Skeletal muscle cell (primary cell): ENCODE results near the gene FOXP1.
"Not testable (repeated sequence)": the region's sequence is repeated elsewhere in the genome, so short reads cannot be mapped to it uniquely, and the experiment has no call there.

Experiments used
- DNase-seq: peaks from one replicate; pipeline ENCODE4 v3.0.0-alpha.2; 2010; ENCODE audit warnings: low read depth
- H3K4me3 ChIP-seq: 2 replicates; pipeline ENCODE4 v1.5.1; 2011; ENCODE audit warnings: low read depth, mild to moderate bottlenecking, control low read depth, low read length, moderate library complexity

Gene FOXP1

DNA sequence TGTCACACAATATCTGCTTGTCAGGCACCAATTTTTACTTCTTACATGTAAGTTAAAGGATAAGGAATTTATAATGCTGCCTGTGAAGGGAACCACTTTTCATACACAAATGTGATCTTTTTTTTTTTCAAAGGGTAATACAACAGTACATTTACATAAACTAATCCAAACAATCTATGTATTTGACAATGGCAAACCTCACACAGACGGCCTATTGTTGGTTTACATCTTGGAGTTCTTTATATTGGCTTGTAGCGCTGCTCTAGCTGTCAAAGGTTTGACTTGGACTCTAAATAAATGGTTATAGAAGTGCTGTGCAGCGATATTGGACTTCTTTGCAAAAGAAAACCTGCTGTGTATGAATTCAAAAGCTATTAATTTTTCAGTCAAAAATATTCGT, 598.0 kb downstream of the FOXP1 start:
- H3K4me3 ChIP-seq: no peak overlapping the region
- no peak for DNase-seq

DNA sequence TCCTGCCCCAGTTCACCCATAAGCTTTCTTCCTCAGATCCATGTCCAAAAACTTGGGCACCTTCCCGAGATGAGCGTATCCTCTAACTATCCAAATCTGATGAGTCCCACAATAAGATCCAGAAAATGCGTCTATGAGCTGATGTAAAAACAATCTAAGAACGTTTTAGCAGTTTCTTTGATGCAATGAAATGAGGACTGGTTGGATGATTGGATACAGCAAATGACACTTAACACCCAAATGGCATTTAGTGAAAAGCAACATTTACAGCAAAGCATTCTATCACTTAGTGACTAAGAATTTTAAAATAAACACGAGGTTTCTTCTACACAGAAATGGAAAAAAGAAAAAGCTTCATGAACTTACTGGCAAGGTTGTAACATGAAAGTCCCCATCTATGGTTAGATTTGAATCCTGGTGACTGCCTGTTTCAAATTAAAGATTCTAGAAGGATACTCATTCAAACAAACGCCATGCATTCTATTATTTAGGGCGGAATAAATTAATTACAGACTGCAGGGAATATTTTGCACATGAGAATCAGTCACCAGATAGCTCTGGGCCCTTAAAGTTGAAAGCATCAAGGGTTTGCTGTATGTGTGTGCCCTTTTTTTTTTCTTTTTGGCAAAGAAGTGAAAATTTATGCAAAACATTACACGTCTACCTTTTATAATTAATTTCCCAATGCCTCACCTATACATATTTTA, 598.6 kb downstream of the FOXP1 start:
- DNase-seq: no peak
- H3K4me3 ChIP-seq: no peak overlapping the region

- H3K4me3 ChIP-seq: no peak overlapping the region
- DNase-seq: peak; percentile 73
Measured at GRCh38 chr3:70982700-70983140, 600.8 kb downstream of the FOXP1 start.

GRCh38 chr3:70982284-70982683, 601.2 kb downstream of the FOXP1 start:
- DNase-seq: no peak
- no peak overlapping the region for H3K4me3 ChIP-seq

GRCh38 chr3:70981231-70981880, 602.2 kb downstream of the FOXP1 start:
- no peak for DNase-seq
- no peak overlapping the region for H3K4me3 ChIP-seq

GRCh38 chr3:70980646-70981170, 602.8 kb downstream of the FOXP1 start:
- no peak overlapping the region for H3K4me3 ChIP-seq
- DNase-seq: no peak

DNA sequence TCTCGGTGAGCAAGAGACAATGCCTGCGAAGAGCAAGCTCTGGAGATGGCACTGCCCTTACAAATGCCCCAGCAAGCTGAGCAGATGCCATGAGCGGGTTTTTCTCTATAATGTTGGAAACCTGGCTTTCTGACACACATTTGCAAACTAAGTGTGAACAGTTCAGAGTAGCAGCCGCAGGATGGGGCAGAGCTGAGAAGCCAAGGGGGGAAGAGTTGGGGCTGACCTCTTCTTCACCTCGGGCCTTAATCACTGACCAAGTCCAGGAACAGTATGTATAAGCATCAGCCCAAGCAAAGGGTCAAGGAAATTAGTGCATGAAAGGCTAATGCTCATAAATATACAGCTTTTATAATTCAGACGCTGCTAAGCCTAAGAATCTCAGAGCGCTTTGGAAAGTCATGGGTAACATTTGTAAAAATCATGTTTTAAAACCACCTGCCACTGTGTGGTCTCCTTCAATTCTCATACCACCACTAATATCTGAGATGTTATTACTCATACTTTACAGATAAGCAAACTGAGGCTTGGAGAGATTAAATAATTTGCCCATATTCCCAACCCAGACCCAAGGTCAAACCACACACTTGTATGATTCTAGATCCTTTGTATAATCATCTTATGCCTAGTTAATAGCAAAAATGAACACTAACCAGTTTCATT, 603.4 kb downstream of the FOXP1 start:
- no peak for DNase-seq
- no peak overlapping the region for H3K4me3 ChIP-seq

DNA sequence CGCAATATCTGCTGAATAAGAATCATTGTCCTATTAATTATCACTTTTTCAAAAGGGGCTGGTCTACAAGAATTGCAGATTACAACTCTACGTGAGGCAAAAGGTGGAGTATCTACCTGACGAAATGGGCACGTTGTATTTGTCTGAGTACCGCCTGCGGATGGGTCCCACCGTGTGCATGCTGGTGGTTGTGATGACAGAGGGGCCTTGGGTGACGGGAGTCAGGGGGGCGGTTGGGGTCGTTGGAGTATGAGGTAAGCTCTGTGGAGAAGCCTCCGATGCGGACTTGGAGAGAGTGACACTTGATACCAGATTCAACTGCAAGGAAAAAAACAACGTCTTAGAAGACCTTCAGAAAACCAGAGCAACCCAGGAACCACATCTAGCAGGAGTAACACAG, 605.8 kb downstream of the FOXP1 start:
- H3K4me3 ChIP-seq: no peak overlapping the region
- DNase-seq: no peak

- H3K4me3 ChIP-seq, DNase-seq: not testable (repeated sequence)
Measured at GRCh38 chr3:70975981-70976380, 607.5 kb downstream of the FOXP1 start.

DNA sequence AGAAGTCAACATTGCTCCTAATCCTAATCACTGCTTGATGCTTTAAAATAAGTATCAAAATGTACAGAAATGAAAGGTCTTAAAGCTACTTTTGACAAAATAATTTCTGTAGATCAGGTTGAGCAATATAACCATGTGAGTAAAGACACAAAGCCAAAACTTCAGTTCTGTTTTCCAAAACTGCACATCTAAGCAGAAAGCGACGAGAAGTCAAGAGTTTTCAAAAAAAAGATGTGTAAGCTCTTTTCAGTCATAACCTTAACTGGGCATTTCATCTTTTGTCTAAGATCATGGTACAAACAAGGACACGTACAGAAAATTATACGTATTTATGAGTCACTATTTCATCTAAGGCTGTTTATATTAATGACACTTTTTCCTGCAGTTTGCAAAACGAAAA, 608.8 kb downstream of the FOXP1 start:
- no peak for DNase-seq
- no peak overlapping the region for H3K4me3 ChIP-seq

DNA sequence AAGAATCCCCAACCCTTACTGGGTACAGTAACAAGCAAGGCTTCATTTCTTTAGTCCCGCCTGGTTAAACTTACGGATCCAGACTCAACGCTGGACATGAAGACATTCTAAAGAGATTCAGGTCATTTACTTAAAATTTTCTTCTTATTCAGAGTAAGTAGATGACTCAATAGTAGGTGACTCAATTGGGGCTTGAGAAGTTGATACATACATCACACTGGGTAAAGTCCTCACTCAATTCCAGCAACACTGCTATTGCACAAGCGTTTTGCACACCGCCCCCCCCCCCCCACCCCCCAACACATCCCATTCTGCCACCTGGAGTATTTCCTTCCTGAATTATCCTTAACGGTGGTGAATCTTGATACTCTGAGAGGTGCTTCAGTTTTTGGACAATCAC, 610.0 kb downstream of the FOXP1 start:
- no peak overlapping the region for H3K4me3 ChIP-seq
- peak; percentile 56 for DNase-seq

- DNase-seq: no peak
- no peak overlapping the region for H3K4me3 ChIP-seq
Measured at GRCh38 chr3:70972855-70973254, 610.7 kb downstream of the FOXP1 start.

- DNase-seq: no peak
- H3K4me3 ChIP-seq: no peak overlapping the region
Measured at GRCh38 chr3:70970952-70971351, 612.6 kb downstream of the FOXP1 start.

- DNase-seq: no peak
Measured at GRCh38 chr3:70970171-70970570, 613.4 kb downstream of the FOXP1 start.

GRCh38 chr3:70963431-70964275, 619.9 kb downstream of the FOXP1 start:
- DNase-seq: no peak

More at GRCh38 chr3:70970171-70970570, 613.4 kb downstream of the FOXP1 start:
- no peak overlapping the region for H3K4me3 ChIP-seq

GRCh38 chr3:70959506-70960291, 623.8 kb downstream of the FOXP1 start:
- DNase-seq: no peak
- H3K4me3 ChIP-seq: no peak overlapping the region

More at GRCh38 chr3:70963431-70964275, 619.9 kb downstream of the FOXP1 start:
- H3K4me3 ChIP-seq: no peak overlapping the region

DNA sequence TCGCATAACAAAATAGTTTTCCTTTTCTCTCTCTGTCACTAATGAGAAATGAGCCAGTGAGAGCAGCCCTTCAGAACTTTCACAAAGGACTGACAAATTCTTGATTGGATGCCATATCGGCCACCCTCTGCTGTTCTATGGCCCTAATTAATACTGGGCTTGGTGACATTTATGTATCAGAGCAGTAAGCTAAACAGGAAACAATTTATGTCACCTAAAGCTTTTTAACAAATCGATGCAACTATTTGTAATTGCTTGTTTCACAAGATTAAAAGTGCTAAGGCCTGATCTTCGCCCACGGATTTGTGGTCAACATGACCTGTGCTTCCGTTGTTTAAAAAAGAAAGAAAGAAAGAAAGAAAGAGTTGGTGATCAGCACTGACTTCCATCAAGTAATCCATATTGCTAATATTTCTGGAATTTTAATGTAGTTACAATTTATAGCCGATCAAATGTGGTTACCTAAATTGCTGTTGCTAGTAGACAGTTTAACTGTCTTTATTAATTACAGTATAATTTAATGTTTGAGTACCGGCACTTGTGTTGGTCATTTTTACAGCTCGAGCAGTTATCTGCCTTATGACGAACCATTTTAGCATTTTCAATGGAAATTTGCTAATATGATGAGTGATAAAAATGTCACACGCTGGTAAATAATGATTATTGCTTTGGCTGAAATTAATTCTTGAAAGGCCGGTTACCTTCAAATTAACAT, 631.3 kb downstream of the FOXP1 start:
- H3K4me3 ChIP-seq: no peak overlapping the region
- no peak for DNase-seq

GRCh38 chr3:70951316-70951715, 632.2 kb downstream of the FOXP1 start:
- H3K4me3 ChIP-seq: no peak overlapping the region
- no peak for DNase-seq
